Ishikawa (cell line): ENCODE data around the gene CAMK1.

Source experiments
- CEBPB ChIP-seq: IDR thresholded peaks from 2 replicates; pipeline ENCODE4 v1.6.1; 2012
- EGR1 ChIP-seq: IDR thresholded peaks from 2 replicates; pipeline ENCODE4 v1.6.1; 2012
- FOXM1 ChIP-seq: IDR thresholded peaks from 2 replicates; pipeline ENCODE4 v1.6.1; 2012; ENCODE audit warnings: low read depth, borderline replicate concordance
- NFIC ChIP-seq: IDR thresholded peaks from 2 replicates; pipeline ENCODE4 v1.6.1; 2012
- RAD21 ChIP-seq: IDR thresholded peaks from 2 replicates; pipeline ENCODE4 v1.6.1; 2012; ENCODE audit warnings: low read depth
- TAF1 ChIP-seq: IDR thresholded peaks from 2 replicates; pipeline ENCODE4 v1.6.1; 2012; ENCODE audit warnings: low read depth, mild to moderate bottlenecking
- TEAD4 ChIP-seq: IDR thresholded peaks from 2 replicates; pipeline ENCODE4 v1.6.1; 2012
- YY1 ChIP-seq: IDR thresholded peaks from 2 replicates; pipeline ENCODE4 v1.6.1; 2012; ENCODE audit warnings: low read depth
- TF ChIP-seq, protein P1 (sequence below): IDR thresholded peaks from 2 replicates; pipeline ENCODE4 v1.6.1; 2012; ENCODE audit warnings: low read depth, mild to moderate bottlenecking
- TF ChIP-seq, protein P2 (sequence below): IDR thresholded peaks from 2 replicates; pipeline ENCODE4 v1.6.1; 2012
- TF ChIP-seq, protein P3 (sequence below): IDR thresholded peaks from 2 replicates; pipeline ENCODE4 v1.6.1; 2012

DNA sequence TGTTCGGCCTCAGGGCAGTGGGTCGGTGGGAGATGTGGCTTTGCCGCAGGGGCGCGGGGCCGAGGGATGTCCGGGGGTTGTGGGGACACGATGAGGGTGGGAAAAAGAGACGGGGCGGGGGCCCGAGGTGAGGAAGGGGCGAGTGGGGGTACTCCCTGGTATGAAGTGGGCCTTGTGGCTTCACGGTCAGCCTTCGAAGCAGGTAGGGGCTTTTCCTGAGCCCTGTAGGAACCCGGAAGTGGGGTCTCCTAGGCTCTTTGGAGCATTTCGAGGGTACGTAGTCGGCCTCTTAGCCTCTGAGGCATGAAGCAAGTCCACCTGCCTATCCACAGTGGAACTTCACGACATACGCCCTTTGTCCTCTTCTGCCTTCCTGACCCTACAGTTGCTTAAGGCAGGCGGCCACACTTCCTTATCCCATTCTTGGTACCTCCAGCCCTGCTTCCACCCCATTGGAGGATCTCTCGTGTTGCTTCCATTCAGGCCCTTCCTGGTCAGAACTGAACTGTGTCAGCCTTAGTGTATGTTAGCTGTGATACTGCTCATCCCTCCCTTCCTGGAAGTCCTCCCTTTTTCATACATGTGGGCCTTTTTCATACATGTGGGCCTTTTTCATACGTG is 23.5 kb upstream of the CAMK1 start:
- TF ChIP-seq RAD21 (no peak), NFIC (no peak), TAF1 (no peak), EGR1 (no peak), YY1 (no peak), FOXM1 (no peak), CEBPB (no peak), TEAD4 (no peak)
- TF ChIP-seq, protein P1, sequence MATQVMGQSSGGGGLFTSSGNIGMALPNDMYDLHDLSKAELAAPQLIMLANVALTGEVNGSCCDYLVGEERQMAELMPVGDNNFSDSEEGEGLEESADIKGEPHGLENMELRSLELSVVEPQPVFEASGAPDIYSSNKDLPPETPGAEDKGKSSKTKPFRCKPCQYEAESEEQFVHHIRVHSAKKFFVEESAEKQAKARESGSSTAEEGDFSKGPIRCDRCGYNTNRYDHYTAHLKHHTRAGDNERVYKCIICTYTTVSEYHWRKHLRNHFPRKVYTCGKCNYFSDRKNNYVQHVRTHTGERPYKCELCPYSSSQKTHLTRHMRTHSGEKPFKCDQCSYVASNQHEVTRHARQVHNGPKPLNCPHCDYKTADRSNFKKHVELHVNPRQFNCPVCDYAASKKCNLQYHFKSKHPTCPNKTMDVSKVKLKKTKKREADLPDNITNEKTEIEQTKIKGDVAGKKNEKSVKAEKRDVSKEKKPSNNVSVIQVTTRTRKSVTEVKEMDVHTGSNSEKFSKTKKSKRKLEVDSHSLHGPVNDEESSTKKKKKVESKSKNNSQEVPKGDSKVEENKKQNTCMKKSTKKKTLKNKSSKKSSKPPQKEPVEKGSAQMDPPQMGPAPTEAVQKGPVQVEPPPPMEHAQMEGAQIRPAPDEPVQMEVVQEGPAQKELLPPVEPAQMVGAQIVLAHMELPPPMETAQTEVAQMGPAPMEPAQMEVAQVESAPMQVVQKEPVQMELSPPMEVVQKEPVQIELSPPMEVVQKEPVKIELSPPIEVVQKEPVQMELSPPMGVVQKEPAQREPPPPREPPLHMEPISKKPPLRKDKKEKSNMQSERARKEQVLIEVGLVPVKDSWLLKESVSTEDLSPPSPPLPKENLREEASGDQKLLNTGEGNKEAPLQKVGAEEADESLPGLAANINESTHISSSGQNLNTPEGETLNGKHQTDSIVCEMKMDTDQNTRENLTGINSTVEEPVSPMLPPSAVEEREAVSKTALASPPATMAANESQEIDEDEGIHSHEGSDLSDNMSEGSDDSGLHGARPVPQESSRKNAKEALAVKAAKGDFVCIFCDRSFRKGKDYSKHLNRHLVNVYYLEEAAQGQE: no peak
- TF ChIP-seq, protein P2, sequence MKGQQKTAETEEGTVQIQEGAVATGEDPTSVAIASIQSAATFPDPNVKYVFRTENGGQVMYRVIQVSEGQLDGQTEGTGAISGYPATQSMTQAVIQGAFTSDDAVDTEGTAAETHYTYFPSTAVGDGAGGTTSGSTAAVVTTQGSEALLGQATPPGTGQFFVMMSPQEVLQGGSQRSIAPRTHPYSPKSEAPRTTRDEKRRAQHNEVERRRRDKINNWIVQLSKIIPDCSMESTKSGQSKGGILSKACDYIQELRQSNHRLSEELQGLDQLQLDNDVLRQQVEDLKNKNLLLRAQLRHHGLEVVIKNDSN: no peak
- TF ChIP-seq, protein P3, sequence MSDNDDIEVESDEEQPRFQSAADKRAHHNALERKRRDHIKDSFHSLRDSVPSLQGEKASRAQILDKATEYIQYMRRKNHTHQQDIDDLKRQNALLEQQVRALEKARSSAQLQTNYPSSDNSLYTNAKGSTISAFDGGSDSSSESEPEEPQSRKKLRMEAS: no peak
